HG03565 (cell line): ENCODE results near the gene KHDRBS2.
A peak's percentile ranks its signal among the peaks of the same experiment; 100 is the strongest.

Source experiments
- ATAC-seq: cut with Tn5 transposase; IDR thresholded peaks from one replicate; pipeline ENCODE4 v1.9.1; 2021; ENCODE audit warnings: mild to moderate bottlenecking, moderate library complexity; ENCODE audit not compliant: unreplicated experiment

KHDRBS2 gene

GRCh38 chr6:62285612-62286469 is at the start of gene KHDRBS2:
TSS of gene KHDRBS2 (minus strand) at chr6:62286225.
- ATAC-seq = peak; percentile 100

- ATAC-seq = no peak
Observed at GRCh38 chr6:62328607-62329006, 42.6 kb upstream of the KHDRBS2 start.

- ATAC-seq = no peak
Observed at GRCh38 chr6:62324834-62325233, 38.8 kb upstream of the KHDRBS2 start.

GRCh38 chr6:62323818-62324431 is 37.9 kb upstream of the KHDRBS2 start:
- no peak for ATAC-seq

- ATAC-seq = peak; percentile 88
Observed at GRCh38 chr6:62298745-62299392, 12.8 kb upstream of the KHDRBS2 start.

- no peak for ATAC-seq
Observed at GRCh38 chr6:62296541-62296940, 10.5 kb upstream of the KHDRBS2 start.

- no peak for ATAC-seq
Observed at GRCh38 chr6:62288974-62289373, 2.9 kb upstream of the KHDRBS2 start.

- no peak for ATAC-seq
Observed at GRCh38 chr6:62288562-62288961, 2.5 kb upstream of the KHDRBS2 start.

- ATAC-seq = no peak
Observed at GRCh38 chr6:62286470-62286843, 432 bp upstream of the KHDRBS2 start.

GRCh38 chr6:62284725-62285124 is 1.3 kb downstream of the KHDRBS2 start:
- ATAC-seq = no peak

GRCh38 chr6:62283796-62284411 is 2.1 kb downstream of the KHDRBS2 start:
- no peak for ATAC-seq

GRCh38 chr6:62283365-62283764 is 2.7 kb downstream of the KHDRBS2 start:
- no peak for ATAC-seq

GRCh38 chr6:62280099-62280498 is 5.9 kb downstream of the KHDRBS2 start:
- no peak for ATAC-seq

- ATAC-seq = no peak
Observed at GRCh38 chr6:62272114-62272513, 13.9 kb downstream of the KHDRBS2 start.

GRCh38 chr6:62265906-62266525 is 20.0 kb downstream of the KHDRBS2 start:
- ATAC-seq = no peak

GRCh38 chr6:62262283-62262682 is 23.7 kb downstream of the KHDRBS2 start:
- ATAC-seq = no peak

GRCh38 chr6:62246087-62246486 is 39.9 kb downstream of the KHDRBS2 start:
- ATAC-seq = no peak

- no peak for ATAC-seq
Observed at GRCh38 chr6:62236784-62237183, 49.2 kb downstream of the KHDRBS2 start.

- no peak for ATAC-seq
Observed at GRCh38 chr6:62229231-62229630, 56.8 kb downstream of the KHDRBS2 start.

- ATAC-seq = no peak
Observed at GRCh38 chr6:62217866-62218265, 68.2 kb downstream of the KHDRBS2 start.

- no peak for ATAC-seq
Observed at GRCh38 chr6:62202078-62202477, 83.9 kb downstream of the KHDRBS2 start.
